ENCODE measurements around the gene MNS1.

- TF ChIP-seq CTCF (IDR thresholded peaks at IDR 0.05; ENCODE audit: low read depth, low read length) (no peak), EZH2phosphoT487 (IDR thresholded peaks at IDR 0.05; ENCODE audit: low read depth) (no peak)
These were observed 6.6 kb upstream of the MNS1 start for GRCh38 chr15:56471440-56472069.

Measured in OCI-LY3 (cell line).